Activated CD8-positive, alpha-beta memory T cell treated with anti-CD3 and anti-CD28 coated beads for 36 hours (primary cell): ENCODE measurements around the gene TRIP4. TPM values are rescaled to one million over a fixed set of nuclear protein-coding genes. Genes with fewer than 3 reads are reported as not detected.
"Not testable (repeated sequence)": the region's sequence is repeated elsewhere in the genome, so short reads cannot be mapped to it uniquely, and the experiment has no call there.

Source experiments
- CTCF ChIA-PET: fragments of 350-600 bp; sonication (Branson Sonifier 250); formaldehyde crosslinking; loops from one replicate; lab custom pipeline; 2021; ENCODE audit warnings: antibody characterized with exemption; lab: Charles Lee
- POLR2A ChIA-PET: fragments of 350-600 bp; sonication (Branson Sonifier 250); formaldehyde crosslinking; loops from one replicate; lab custom pipeline; 2021; ENCODE audit warnings: antibody characterized with exemption; lab: Charles Lee
- total RNA-seq, 2 experiments: library from RNA; stranded (reverse); gene quantifications; one replicate each; pipeline ENCODE4 v1.2.3, GENCODE V29; 2021

TRIP4 gene
- total RNA-seq, 2 experiments from 2014 or later = 19.0 to 20.5 TPM

DNA sequence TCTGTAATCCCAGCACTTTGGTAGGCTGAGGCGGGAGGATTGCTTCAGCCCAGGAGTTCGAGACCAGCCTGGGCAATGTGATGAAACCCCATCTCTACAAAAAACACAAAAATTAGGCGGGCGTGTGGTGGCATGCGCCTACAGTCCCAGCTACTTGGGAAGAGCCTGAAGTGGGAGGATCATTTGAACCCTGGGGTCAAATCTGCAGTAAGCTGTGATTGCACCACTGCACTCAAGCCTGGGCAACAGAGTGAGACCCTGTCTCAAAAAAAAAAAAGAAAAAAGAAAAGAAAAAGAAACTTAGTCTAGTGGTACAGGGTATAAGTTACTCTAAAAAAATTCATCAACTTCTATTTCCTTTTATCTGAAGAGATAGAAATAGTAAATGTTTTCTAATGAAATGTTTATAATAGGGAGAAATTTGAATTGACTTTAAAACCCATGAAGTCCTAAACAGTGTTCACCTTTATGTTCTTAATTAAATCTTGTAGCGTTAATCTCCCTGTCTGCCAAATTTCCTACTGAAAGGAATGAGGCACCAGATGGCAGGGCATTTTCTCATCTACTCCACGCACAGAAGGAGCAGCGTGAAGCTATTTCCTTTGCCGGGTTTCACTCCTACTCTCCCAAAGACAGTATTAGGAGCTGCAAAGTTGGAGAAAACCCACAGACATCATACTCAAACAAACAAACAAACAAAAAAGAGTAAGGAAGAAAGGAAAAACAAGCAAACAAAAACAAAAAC lies 8.2 kb upstream of the TRIP4 start:
- CTCF ChIA-PET = no interaction called here
- POLR2A ChIA-PET = no interaction called here

DNA sequence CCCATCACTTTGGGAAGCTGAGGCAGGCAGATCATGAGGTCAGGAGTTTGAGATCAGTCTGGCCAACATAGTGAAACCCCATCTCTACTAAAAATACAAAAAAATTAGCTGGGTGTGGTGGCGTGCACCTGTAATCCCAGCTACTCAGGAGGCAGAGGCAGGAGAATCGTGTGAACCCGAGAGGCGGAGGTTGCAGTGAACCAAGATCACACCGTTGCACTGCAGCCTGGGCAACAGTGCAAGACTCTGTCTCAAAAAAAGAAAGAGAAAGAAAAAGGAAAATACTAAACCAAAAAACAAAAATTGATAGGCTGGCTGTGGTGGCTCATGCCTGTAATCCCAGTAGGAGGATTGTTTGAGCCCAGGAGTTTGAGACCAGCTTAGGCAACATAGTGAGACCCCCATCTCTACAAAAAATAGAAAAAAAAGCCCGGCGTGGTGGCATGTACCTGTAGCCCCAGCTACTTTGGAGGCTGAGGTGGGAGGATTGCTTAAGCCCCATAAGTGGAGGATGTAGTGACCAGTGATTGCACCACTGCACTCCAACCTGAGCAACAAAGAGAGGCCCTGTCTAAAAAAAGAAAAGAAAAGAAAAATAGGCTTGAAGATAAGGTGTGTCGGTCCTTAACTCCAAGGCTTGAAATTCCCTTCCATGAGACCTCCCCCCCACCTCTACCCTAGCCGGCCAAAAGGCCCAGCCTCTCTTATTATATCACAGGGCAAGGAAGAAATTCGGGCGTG lies 7.3 kb upstream of the TRIP4 start:
- CTCF ChIA-PET = interaction anchor here (1.6 kb wide), 1 partner anchor 217 kb away, joined by 3 read pairs; the partner anchor contains the start of gene PPIB
- POLR2A ChIA-PET = interaction anchor here (0.6 kb wide), 1 partner anchor 216 kb away, joined by 3 read pairs; no protein-coding TSS in a partner anchor

GRCh38 chr15:64381000-64381751 lies 6.5 kb upstream of the TRIP4 start, which contains the start of gene PCLAF:
PCLAF (minus strand) TSS chr15:64381441; CDS start chr15:64381371, 70 bp downstream.
- ChIA-PET CTCF (interaction anchor here (1.6 kb wide), 1 partner anchor 218 kb away, joined by 3 read pairs; the partner anchor contains the start of gene PPIB), POLR2A (no interaction called here)

DNA sequence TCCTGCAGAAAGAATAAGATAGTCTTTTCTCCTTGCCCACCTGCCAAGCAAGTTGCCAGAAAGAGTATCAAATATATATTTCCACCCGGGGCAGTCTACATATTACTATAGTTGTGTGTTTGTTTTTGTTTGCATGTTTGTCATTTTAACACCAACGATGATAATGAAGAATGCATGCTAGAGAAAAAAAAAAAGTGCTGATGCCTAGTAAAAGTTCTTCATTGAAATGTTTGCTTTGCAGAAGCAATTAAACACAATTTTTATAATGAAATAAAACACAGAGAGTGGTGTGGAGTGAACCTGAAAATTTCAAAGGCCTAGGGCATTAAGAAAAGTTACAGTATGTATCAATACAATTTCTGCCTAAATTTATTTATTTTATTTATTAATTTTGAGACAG lies 3.9 kb upstream of the TRIP4 start:
- ChIA-PET CTCF (no interaction called here), POLR2A (no interaction called here)

GRCh38 chr15:64386291-64386690 lies 1.3 kb upstream of the TRIP4 start:
- POLR2A ChIA-PET = no interaction called here
- CTCF ChIA-PET = no interaction called here

GRCh38 chr15:64389036-64389435 lies 1.4 kb downstream of the TRIP4 start:
- ChIA-PET CTCF (interaction anchor here (0.8 kb wide), 1 partner anchor 10 kb away, joined by 3 read pairs; no protein-coding TSS in a partner anchor), POLR2A (no interaction called here)

- CTCF ChIA-PET = interaction anchor here (0.7 kb wide), 1 partner anchor 670 kb away, joined by 4 read pairs; no protein-coding TSS in a partner anchor
- POLR2A ChIA-PET = not testable (repeated sequence)
Observed at GRCh38 chr15:64392471-64392870, 4.8 kb downstream of the TRIP4 start.

DNA sequence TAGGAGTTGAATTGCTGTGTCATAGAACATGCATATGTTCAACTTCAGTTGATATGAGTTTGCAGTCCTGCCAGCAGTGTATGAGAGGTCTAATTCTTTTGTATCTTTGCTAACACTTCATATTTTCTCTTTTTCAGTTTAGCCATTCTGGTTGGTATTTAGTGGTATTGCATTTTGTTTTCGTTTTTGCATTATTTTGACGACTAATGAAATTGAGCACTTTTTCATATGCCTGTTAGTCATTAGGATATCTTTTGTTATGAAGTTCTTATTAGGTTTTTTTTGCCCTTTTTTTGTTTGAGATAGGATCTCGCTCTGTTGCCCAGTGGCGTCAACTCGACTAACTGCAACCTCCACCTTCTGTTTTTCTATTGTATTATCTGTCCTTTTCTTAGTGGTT lies 9.2 kb downstream of the TRIP4 start:
- CTCF ChIA-PET = no interaction called here

DNA sequence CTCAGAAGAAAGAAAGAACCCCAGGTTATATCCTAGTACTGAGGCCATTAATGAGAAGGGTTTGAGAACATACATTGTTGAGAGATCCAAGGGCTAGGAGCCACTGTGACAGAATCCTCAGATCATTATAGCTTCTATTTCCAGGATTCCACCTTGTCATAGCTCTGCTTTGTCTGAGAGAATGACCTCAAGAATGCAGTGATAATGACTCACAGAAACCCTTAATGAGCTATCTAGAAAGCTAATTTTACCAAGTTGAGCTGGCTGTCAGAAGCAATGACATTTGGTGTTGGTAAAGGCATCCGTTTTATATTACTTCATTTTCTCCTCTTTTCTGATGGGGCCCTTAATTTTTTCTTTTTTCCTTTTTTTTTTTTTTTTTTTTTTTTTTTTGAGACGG lies 10.9 kb downstream of the TRIP4 start:
- CTCF ChIA-PET = interaction anchor here (0.7 to 0.8 kb wide), 2 partner anchors 10 to 49 kb away, joined by 3 read pairs; no protein-coding TSS in a partner anchor
- POLR2A ChIA-PET = no interaction called here

More for the DNA sequence above, 9.2 kb downstream of the TRIP4 start:
- POLR2A ChIA-PET = interaction anchor here (0.7 kb wide), 1 partner anchor 498 kb away, joined by 3 read pairs; no protein-coding TSS in a partner anchor

- ChIA-PET CTCF (no interaction called here), POLR2A (no interaction called here)
Observed at GRCh38 chr15:64400583-64400982, 12.9 kb downstream of the TRIP4 start.

- ChIA-PET POLR2A (no interaction called here), CTCF (no interaction called here)
Observed at GRCh38 chr15:64412216-64412615, 24.6 kb downstream of the TRIP4 start.

DNA sequence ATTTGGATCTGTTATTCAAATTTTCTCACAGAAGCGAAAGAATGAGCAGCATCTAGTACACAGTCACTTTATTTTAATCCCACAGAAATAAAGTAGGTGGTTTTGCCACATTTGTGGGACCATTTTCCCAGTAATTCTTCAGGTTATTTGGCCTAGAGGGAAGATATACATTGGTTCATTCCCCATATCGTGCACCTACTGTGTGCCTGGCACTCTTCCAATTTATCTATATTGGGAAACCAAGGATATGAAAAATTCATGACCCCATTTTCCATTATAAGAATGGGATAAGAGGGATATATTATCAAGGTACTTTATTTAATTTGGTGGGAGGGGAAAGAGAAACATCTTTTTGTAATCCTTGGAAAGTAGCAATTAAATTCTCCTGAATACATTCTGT lies 35.1 kb downstream of the TRIP4 start:
- CTCF ChIA-PET = interaction anchor here (0.7 to 1.7 kb wide), 3 partner anchors 119 to 483 kb away, joined by 3 to 6 read pairs (median 4); partner anchors contain the start of gene PPIB

GRCh38 chr15:64423970-64424369 lies 36.3 kb downstream of the TRIP4 start:
- CTCF ChIA-PET = interaction anchor here (0.6 kb wide), 1 partner anchor 32 kb away, joined by 4 read pairs; no protein-coding TSS in a partner anchor

More for the DNA sequence above, 35.1 kb downstream of the TRIP4 start:
- POLR2A ChIA-PET = interaction anchor here (0.7 kb wide), 1 partner anchor 148 kb away, joined by 16 read pairs; no protein-coding TSS in a partner anchor

GRCh38 chr15:64425221-64425620 lies 37.6 kb downstream of the TRIP4 start:
- ChIA-PET POLR2A (no interaction called here), CTCF (no interaction called here)

More at GRCh38 chr15:64423970-64424369, 36.3 kb downstream of the TRIP4 start:
- POLR2A ChIA-PET = no interaction called here

- CTCF ChIA-PET = interaction anchor here (1.6 kb wide), 1 partner anchor 254 kb away, joined by 3 read pairs; no protein-coding TSS in a partner anchor
- POLR2A ChIA-PET = interaction anchor here (0.7 kb wide), 1 partner anchor 33 kb away, joined by 3 read pairs; the partner anchor contains the start of gene ZNF609
Observed at GRCh38 chr15:64426845-64427465, 39.3 kb downstream of the TRIP4 start.

- POLR2A ChIA-PET = no interaction called here
Observed at GRCh38 chr15:64429448-64429847, 41.8 kb downstream of the TRIP4 start.

DNA sequence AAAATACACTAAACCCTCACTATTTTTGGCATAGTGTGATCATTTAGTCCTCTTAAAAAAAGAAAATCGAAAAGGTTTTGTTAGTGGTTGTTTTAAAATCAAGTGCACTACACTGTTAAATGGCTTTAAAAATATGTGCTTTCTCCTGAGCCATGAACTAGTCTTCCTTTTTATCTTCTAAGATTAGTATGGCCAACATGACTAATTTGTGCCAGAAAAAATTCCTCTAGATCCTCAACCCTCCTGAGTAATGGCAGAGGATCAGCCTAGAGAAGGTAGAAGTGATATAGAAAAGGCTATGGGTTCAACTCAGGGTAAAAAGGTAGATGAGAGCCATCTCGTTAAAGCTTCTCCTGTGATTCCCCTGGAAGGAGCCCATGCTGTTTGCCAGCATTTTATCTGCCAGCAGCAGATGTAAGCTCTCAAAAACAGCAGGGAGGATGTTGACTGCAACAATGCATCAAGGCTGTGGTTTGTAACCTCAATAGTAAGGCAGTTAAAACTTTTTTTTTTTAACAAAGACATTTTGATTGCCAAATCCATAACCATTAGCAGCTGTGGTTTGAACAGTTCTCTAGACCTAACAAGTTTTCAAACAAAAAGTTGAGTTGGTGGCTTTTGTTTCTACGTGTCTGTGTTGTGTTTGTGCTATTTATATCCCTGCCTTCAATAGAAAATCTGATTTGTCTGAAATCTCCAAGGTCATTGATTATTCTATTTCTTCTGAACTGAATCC lies 42.5 kb downstream of the TRIP4 start:
- POLR2A ChIA-PET = no interaction called here
- CTCF ChIA-PET = interaction anchor here (1.3 kb wide), 1 partner anchor 14 kb away, joined by 3 read pairs; no protein-coding TSS in a partner anchor

More at GRCh38 chr15:64429448-64429847, 41.8 kb downstream of the TRIP4 start:
- CTCF ChIA-PET = no interaction called here

- ChIA-PET CTCF (no interaction called here), POLR2A (no interaction called here)
Observed at GRCh38 chr15:64437982-64438381, 50.3 kb downstream of the TRIP4 start.
